ENCODE data around the gene COMMD4. TPM values are rescaled to one million over a fixed set of nuclear protein-coding genes. Genes with fewer than 3 reads are reported as not detected.

COMMD4 gene
- total RNA-seq, result 67.8 and 141 TPM in 2 replicates

DNA sequence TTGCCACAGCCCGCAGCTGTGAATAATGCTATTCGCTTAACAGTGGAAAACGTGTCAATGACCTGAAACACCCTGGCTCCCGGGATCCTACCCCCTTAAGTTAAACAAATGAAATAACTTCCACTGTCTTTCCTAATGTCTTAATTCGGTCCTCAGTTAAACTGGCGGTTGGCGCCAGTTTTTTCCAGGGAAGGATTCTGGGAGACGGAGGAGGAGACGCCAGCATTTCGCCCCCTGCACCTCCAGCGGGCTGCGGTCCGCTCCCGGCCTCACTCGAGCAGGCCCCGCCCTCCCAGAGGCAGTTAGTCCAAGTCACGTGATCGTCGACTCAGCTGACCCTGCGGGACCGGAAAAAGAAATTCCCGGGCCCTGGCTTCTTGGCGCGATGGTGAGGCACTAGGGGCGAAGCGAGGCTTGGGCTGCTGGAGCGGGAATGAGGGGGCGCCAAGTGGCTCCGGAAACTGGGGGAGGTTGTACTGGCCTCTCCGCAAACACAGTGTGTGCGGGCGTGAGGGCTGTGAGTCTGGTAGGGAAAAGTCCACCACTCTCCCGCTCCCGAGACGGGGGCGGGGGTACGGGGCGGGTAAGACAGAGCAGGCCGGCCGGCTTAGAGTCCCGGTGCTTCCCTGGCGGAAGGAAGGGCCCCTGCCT, at the start of gene COMMD4:
TSS of gene COMMD4 (plus strand) at position 359 of the 651 bp plus-strand sequence. CDS start at position 386, 27 bp downstream.

DNA sequence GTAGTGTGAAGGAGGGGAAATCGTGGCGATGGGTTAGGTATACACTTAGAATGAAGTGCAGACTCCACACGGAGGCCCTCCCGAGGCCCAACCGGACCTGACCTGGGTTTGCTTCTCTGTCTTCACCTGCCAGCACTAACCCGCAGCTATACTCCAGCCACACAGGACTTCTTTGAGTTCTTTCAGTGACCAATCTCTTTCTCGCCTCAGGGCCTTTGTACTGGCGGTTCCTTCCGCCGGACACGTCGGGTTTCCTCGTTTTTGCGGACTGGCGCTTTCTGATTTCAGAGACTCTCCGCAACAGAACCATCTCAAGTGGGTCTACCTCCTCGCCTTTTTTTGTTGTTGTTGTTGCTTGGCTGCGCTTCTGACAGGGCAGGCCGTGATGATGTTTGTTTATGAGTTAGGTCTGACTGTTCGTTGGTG, 10.9 kb downstream of the COMMD4 start, which contains the start of gene NEIL1:
TSS of gene NEIL1 (plus strand) at position 244 of the 426 bp plus-strand sequence. CDS start 1,867 bp downstream, outside the sequence.

GRCh38 chr15:75367913-75368688, 32.2 kb downstream of the COMMD4 start, which contains the start of gene MAN2C1:
Gene MAN2C1, minus strand, starts transcription at chr15:75368607. Its CDS starts 24 bp downstream, at chr15:75368583.

Other genes starting within 250 kb of the COMMD4 start
- gene C15orf39, start 134.2 kb upstream of the COMMD4 start, total RNA-seq, result 3.8 and 4.8 TPM in 2 replicates
- gene GOLGA6C, start 77.7 kb upstream of the COMMD4 start, total RNA-seq, result 0.15 TPM in 1 of 2 replicates, not detected in the other
- 0.17 TPM in 1 of 2 replicates, not detected in the other for gene GOLGA6D, start 53.2 kb upstream of the COMMD4 start, total RNA-seq
- 9.6 and 12.9 TPM in 2 replicates for gene NEIL1, start 11.0 kb downstream of the COMMD4 start, total RNA-seq
- 156 and 175 TPM in 2 replicates for gene MAN2C1, start 32.5 kb downstream of the COMMD4 start, total RNA-seq
- gene SIN3A, start 115.6 kb downstream of the COMMD4 start, total RNA-seq, result 24.6 and 37.5 TPM in 2 replicates
- 22.4 and 24.0 TPM in 2 replicates for gene PTPN9, start 243.3 kb downstream of the COMMD4 start, total RNA-seq